SU-DHL-6 (cell line): Measurements from ENCODE around the gene STK32B.

Experiments used
- CTCF ChIP-seq: fragments of 200-600 bp; sonication (generic); IDR thresholded peaks from one replicate; pipeline ENCODE4 v1.5.1; 2017; ENCODE audit warnings: antibody characterized with exemption, mild to moderate bottlenecking, low read length, moderate library complexity; ENCODE audit not compliant: insufficient read depth, poor library complexity, severe bottlenecking
- EZH2phosphoT487 ChIP-seq: fragments of 200-600 bp; sonication (generic), shearing (Covaris generic); conservative IDR thresholded peaks from 2 replicates; pipeline ENCODE4 v1.6.1; 2018; ENCODE audit warnings: mild to moderate bottlenecking, antibody characterized with exemption, low read length, moderate library complexity, mixed read lengths

- TF ChIP-seq CTCF = no peak
- TF ChIP-seq EZH2phosphoT487 = no peak
Observed at GRCh38 chr4:5152521-5152920, 101.2 kb downstream of the STK32B start.
